Heart right ventricle (tissue), 12 donors: ENCODE measurements around the gene OR10J5. TPM values are rescaled to one million over a fixed set of nuclear protein-coding genes. Genes with fewer than 3 reads are reported as not detected.

Source experiments
- polyA plus RNA-seq, 2 donors: library from polyadenylated mRNA; stranded (reverse); fragments of 200-250 nt; gene quantifications; one replicate each; pipeline ENCODE4 v1.2.3, GENCODE V29; 2013
- total RNA-seq, 10 donors: library from RNA; stranded (reverse); fragmentation: NEBNext Ultra II Directional in 3 of 10; extraction: Animal tissue kit (Norgen Biotek cat#: 25700) in 3 of 10; gene quantifications; one replicate each; pipeline versions ENCODE4 v1.2.1 to v1.2.4, GENCODE V29; 2021 to 2023
- donor health status: ischemic (EF 13 %, LVEDD 7.1; RV severe dilation, severe dysfunction).
- donor health status: healthy with polysubstance abuse.
- donor health status: DM: no; HTN: yes; CAD: no.
- donor health status: DM: no; HTN: no; CAD: no.
- donor health status: ischemic (EF 25% LVEDD 6.9; RV normal size, moderate dysfunction).
- donor health status: ischemic (EF 25% LVEDD 5.7; RV mildly dilated, moderate dysfunction).
- donor health status: healthy.
- donor health status: nonischemic (EF 11% LVEDD 7.7; RV severe dilation, severe dysfunction).
- donor health status: DM: yes; HTN: yes; CAD: no.
- donor health status: PGD.
- donor health status: ischemic (EF 29% LVEDD 5.4; RV normal size, mild dysfunction).
- donor health status: nonischemic (EF 23%, LVEDD 6.1; RV moderate dilation, normal function).

OR10J5 gene
- total and polyA plus RNA-seq, 12 donors, result not detected

Other genes starting within 250 kb of the OR10J5 start
- gene FCER1A, start 233.7 kb downstream of the OR10J5 start, total RNA-seq, result 1 to 10 TPM in 6 of 10 donors, under 1 TPM in 2, not detected in 2; 0.44 to 2.3 (median 1.3) TPM
- gene FCER1A, start 233.7 kb downstream of the OR10J5 start, polyA plus RNA-seq, result under 1 TPM in 1 of 2 donors, not detected in 1; 0.06 TPM
- gene OR10J4, start 103.8 kb downstream of the OR10J5 start, total RNA-seq, result not detected
- gene OR10J4, start 103.8 kb downstream of the OR10J5 start, polyA plus RNA-seq, result not detected
- gene OR10J1, start 96.3 kb downstream of the OR10J5 start, total RNA-seq, result not detected
- gene OR10J1, start 96.3 kb downstream of the OR10J5 start, polyA plus RNA-seq, result not detected
- gene APCS, start 51.8 kb upstream of the OR10J5 start, total RNA-seq, result not detected
- gene APCS, start 51.8 kb upstream of the OR10J5 start, polyA plus RNA-seq, result not detected
- under 1 TPM in 1 of 10 donors, not detected in 9; 0.61 TPM for gene CRP, start 178.6 kb upstream of the OR10J5 start, total RNA-seq
- gene CRP, start 178.6 kb upstream of the OR10J5 start, polyA plus RNA-seq, result under 1 TPM in 1 of 2 donors, not detected in 1; 0.26 TPM
- gene DUSP23, start 245.0 kb upstream of the OR10J5 start, total RNA-seq, result 10 to 100 TPM in 5 of 10 donors, 1 to 10 TPM in 5; 7.0 to 22.8 (median 10.2) TPM
- 10 to 100 TPM; 43.5 to 80.8 TPM for gene DUSP23, start 245.0 kb upstream of the OR10J5 start, polyA plus RNA-seq